Amniotic stem cell (primary cell): ENCODE measurements around the gene DIS3L2.

Experiments
- DNase-seq: peaks from one replicate; lab custom pipeline; 2025; lab: John Stamatoyannopoulos, UW

Gene DIS3L2

GRCh38 chr2:232229911-232230310 is 268.4 kb downstream of the DIS3L2 start:
- no peak for DNase-seq

GRCh38 chr2:232230560-232230959 is 269.0 kb downstream of the DIS3L2 start:
- no peak for DNase-seq

DNA sequence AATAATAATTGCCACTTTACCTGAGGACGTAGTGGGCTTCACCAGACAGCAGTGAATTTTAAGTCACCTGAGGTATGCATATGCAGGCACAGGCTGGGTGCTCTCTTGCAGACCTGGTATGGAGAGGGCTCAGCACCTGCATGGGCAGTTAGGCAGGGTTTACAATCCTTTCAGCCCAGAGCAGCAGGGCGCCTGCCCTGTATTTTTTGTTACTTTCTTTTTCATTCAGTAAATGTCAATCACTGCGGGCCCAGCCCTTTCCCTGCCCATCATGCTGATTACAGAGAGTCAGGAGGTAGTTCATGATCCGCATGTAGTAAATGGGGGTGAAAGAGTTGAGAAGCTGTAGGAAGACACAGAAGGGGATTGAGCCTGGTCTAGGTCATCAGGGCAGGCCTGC is 270.0 kb downstream of the DIS3L2 start:
- DNase-seq, result no peak

DNA sequence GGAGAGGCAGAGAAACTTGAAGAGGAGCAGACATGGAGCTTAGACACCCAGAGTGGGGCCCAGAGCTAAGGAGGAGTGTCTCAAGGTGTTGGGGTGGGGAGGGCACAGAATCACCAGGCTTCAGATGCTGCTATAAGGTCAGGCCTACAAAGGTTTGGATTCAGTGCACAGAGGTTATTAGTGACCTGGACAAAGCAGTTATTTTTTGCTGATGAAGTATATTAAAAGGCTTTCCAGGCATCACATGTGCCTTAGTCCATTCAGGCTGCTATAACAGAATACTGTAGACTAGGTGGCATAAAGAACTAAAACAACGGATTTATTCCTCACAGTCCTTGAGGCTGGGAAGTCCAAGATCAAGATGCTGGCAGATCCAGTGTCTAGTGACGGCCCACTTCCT is 271.4 kb downstream of the DIS3L2 start:
- DNase-seq, result no peak

DNA sequence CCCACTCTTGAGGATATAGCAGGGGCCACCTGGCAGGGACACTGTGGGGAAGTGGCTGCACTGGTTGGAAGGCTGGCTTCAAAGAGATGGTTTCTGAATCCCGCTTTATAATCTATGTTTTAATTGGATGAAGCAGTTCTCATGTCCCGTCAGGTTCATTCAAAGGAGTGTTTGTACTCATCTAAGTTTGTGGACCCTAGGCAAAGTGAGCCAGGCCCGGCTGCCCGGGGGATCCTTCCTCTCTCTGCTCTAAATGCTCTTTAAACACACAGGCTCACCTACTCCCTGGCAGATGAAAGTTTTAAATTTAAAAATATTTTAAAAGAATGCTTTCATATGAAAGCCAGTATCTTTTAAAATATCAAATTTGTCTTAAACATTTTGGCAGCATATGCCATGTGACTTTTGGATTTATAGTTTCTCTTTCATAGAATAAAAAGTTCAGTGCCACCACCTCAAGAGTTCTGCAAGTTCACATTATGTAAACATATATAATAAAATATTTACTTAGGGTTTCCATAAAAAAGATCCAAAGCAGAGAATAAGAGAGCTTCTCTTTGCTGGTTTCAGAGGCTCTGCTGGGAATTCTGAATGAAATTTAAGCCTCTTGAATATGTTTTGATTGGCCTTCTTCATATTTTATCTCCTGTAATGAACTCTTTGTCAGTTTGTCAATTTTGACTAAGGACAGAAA is 273.6 kb downstream of the DIS3L2 start:
- no peak for DNase-seq

- no peak for DNase-seq
Observed at GRCh38 chr2:232235716-232236115, 274.2 kb downstream of the DIS3L2 start.

DNA sequence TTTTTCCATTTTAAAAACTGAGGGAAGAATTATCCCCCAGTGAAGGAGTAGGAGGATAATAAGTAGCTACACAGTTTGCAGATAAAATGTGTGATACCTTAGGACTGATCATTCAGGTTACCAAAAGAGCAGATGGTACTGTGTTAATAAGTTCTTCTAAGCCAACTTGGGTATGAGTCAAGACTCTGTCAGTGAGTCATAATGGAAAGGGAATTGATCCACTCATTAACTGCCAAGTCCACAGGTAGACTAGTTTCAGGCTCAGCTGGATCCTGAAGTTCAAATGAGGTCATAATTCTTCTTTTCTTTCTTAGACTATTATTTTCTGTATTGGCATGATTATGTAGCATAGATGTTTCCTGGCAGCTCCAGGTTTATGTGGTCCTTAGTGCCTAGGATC is 274.7 kb downstream of the DIS3L2 start:
- no peak for DNase-seq

DNA sequence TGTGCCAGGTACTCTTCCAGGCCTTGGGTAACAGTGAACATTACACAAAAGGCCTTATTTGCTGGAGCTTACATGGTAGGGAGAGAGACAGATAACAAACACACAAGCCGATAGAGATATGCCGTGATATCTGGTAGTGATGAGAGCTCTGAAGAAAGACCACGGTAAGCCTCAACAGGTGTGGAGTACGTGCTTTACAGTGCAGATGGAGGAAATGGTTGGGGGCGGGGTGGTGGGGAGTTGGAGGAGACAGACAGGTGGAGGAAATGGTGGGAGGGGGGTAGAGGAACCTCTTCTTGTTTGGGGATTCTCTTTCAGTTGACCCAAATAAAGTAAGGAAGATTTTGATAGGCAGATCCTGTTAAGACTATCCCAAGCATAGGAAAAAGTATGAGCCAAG is 276.0 kb downstream of the DIS3L2 start:
- no peak for DNase-seq

GRCh38 chr2:232238108-232238507 is 276.6 kb downstream of the DIS3L2 start:
- no peak for DNase-seq

- no peak for DNase-seq
Observed at GRCh38 chr2:232238596-232238995, 277.1 kb downstream of the DIS3L2 start.

- DNase-seq, result no peak
Observed at GRCh38 chr2:232239951-232240681, 278.6 kb downstream of the DIS3L2 start.

GRCh38 chr2:232240906-232241305 is 279.4 kb downstream of the DIS3L2 start:
- DNase-seq, result no peak

DNA sequence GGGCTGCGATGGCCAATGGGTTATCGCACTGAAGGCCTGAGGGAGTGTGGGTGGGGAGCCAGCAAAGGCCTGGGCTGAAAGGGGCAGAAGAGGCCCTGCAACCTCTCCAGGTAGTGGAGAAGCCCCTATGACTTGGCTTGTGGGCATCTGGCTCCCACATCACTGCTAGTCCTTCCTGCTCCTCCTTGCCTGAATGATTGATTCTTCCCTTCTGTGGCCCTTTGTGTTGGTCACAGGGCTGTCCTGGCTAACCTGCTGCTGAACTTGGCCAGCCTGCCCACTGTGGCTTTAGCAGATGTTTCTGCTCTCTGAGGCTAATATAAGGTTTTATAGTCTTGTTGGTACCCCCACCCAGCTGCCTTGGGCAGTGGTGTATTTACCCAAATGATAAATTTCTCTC is 280.8 kb downstream of the DIS3L2 start:
- DNase-seq, result no peak

- no peak for DNase-seq
Observed at GRCh38 chr2:232245111-232245510, 283.6 kb downstream of the DIS3L2 start.

DNA sequence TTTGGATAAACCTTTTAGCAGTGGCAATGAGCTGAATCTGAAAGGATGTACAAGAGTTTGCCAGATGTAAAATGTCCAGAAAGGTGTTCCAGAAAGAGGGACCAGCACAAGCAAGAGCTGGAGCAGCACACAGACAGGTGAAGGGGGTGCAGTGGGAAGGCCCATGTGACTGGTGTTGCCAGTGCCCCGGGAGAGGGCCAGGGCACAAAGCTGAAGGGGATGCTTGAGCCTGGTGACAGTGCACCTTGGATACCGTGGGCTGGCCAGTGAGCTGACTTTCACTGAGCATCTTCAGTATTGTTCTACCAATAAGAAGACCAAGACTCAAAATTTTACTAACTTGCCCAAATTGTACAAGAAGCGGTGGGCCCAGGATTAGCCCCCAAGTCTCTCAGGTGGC is 284.7 kb downstream of the DIS3L2 start:
- no peak for DNase-seq

DNA sequence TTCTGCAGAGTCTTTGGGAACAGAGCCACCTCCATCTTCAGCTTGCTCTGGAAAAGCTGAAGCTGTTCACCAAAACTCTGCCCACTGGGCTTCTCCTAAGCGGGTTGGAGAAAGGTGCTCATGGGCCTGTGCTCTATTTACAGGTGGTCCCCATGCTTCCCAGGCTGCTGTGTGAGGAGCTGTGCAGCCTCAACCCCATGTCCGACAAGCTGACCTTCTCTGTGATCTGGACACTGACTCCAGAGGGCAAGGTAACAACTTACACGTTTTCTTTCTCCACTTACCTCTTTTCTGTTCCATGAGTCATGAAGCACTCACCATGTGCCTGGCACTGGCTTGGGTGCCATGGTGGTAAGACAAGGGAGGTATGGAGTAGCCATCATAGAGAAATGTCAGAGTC is 287.6 kb downstream of the DIS3L2 start:
- no peak for DNase-seq

DNA sequence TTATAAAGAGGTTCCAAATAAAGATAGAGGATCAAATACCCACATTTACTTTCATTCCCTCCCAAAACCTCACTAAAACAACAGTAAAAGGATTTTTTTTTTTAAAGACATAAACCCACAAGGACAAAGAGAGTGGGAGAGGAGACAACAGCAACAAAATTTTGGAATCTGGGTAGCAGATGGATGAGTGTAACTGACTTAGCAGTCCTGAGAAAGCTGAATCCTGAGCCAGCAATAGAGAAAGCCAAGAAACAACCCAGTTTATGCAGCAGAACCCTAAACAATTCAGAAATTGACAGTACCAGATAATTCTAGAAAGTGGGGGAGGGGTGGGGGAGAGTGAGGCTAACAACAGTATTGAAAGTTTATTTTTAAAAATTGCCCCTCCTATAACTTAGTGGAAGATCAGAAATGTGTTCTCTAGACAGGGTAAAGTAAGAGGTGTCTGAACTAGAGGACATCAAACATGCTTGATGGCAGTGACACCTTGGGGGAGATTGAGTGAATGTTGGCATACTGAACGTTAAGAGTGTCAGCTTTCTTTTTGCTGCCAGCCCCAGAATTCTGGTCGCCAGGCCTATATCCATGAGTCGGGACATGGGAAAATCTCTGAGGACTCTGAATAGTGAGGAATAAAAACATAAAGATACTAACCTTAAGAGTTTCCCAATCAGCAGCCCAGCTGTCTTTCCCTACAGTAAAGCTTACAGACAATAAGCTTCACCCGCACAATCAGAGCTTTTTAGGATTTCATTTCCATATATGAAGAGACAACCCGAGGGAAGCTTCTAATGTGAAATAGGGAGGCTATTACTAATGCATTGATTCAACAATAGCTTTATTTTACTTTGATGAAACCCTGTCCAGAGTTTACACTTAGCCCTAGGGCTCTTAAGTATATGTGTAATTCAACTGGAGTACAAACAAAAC is 289.0 kb downstream of the DIS3L2 start:
- DNase-seq, result no peak

GRCh38 chr2:232255033-232255432 is 293.5 kb downstream of the DIS3L2 start:
- no peak for DNase-seq

- peak; percentile 78 for DNase-seq
Observed at GRCh38 chr2:232260075-232260474, 298.6 kb downstream of the DIS3L2 start.

GRCh38 chr2:232261776-232262175 is 300.3 kb downstream of the DIS3L2 start:
- DNase-seq, result no peak

- DNase-seq, result no peak
Observed at GRCh38 chr2:232263295-232263694, 301.8 kb downstream of the DIS3L2 start.

DNA sequence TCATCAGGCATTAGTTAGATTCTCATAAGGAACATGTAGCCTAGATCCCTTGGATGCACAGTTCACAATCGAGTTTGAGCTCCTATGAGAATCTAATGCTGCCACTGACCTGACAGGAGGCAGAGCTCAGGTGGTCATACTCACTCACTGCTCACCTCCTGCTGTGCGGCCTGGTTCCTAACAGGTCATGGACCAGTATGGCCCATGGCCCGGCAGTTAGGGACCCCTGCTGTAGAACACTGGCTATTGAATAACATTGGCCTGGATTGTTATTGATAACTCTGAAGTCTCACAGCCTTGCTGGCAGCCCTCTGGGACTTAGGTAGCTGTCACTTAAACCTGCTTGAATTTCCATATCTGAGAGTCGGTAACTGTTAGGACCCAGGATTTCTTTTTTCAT is 302.6 kb downstream of the DIS3L2 start:
- DNase-seq, result no peak

GRCh38 chr2:232265329-232265728 is 303.8 kb downstream of the DIS3L2 start:
- no peak for DNase-seq
